GM23338 (cell line): ENCODE data around the gene OPN1SW. TPM values are rescaled to one million over a fixed set of nuclear protein-coding genes. Genes with fewer than 3 reads are reported as not detected.

Experiments
- ATAC-seq: fragments of 200-7000 bp; cut with Tn5 transposase; 3 replicates; pipeline ENCODE4 v1.9.1; 2020
- DNase-seq: peaks from one replicate; pipeline ENCODE4 v3.0.0-alpha.2; 2015; ENCODE audit warnings: low spot score
- H2AFZ ChIP-seq: fragments of 200-600 bp; sonication (generic); 2 replicates; pipeline ENCODE4 v1.8.0; 2016; ENCODE audit warnings: antibody characterized with exemption, mild to moderate bottlenecking, moderate library complexity
- H3F3A ChIP-seq: fragments of 200-600 bp; sonication (generic); replicated peaks from 2 replicates; pipeline ENCODE4 v1.8.0; 2017; ENCODE audit warnings: antibody characterized with exemption, mixed run types, low read depth
- H3K27ac ChIP-seq: fragments of 200-600 bp; sonication (generic); 2 replicates; pipeline ENCODE4 v1.6.1; 2016; ENCODE audit warnings: low read depth
- H3K27me3 ChIP-seq: fragments of 200-600 bp; sonication (generic); 2 replicates; pipeline ENCODE4 v1.8.0; 2016; ENCODE audit warnings: mild to moderate bottlenecking, mixed run types, moderate library complexity; ENCODE audit not compliant: insufficient read depth
- H3K36me3 ChIP-seq: fragments of 200-600 bp; sonication (generic); 2 replicates; pipeline ENCODE4 v1.8.0; 2016; ENCODE audit warnings: mild to moderate bottlenecking; ENCODE audit not compliant: insufficient read depth
- H3K4me1 ChIP-seq: fragments of 200-600 bp; sonication (generic); 2 replicates; pipeline ENCODE4 v1.8.0; 2016; ENCODE audit warnings: mild to moderate bottlenecking, moderate library complexity; ENCODE audit not compliant: insufficient read depth
- H3K4me2 ChIP-seq: fragments of 200-600 bp; sonication (generic); 2 replicates; pipeline ENCODE4 v1.7.1; 2017; ENCODE audit warnings: mixed run types
- H3K4me3 ChIP-seq: fragments of 200-600 bp; sonication (generic); 2 replicates; pipeline ENCODE4 v1.6.1; 2016; ENCODE audit warnings: mixed run types
- H3K79me2 ChIP-seq: fragments of 200-600 bp; sonication (generic); replicated peaks from 2 replicates; pipeline ENCODE4 v1.8.0; 2017; ENCODE audit warnings: mild to moderate bottlenecking; ENCODE audit not compliant: insufficient read depth
- H3K9me2 ChIP-seq: fragments of 200-600 bp; sonication (generic); 2 replicates; pipeline ENCODE4 v1.8.0; 2017; ENCODE audit not compliant: insufficient read depth
- H4K20me1 ChIP-seq: fragments of 200-600 bp; sonication (generic); replicated peaks from 2 replicates; pipeline ENCODE4 v1.8.0; 2017; ENCODE audit warnings: mild to moderate bottlenecking; ENCODE audit not compliant: insufficient read depth
- H3K27ac Mint-ChIP-seq: 2 replicates; pipeline ENCODE4 v1.8.0; 2020; ENCODE audit warnings: inconsistent platforms, mild to moderate bottlenecking, moderate library complexity, mixed read lengths
- H3K27me3 Mint-ChIP-seq: 3 replicates; pipeline ENCODE4 v1.8.0; 2022; ENCODE audit warnings: low read depth, mild to moderate bottlenecking, moderate library complexity, mixed read lengths, inconsistent platforms; ENCODE audit not compliant: insufficient read depth, poor library complexity
- H3K36me3 Mint-ChIP-seq: 3 replicates; pipeline ENCODE4 v1.8.0; 2021; ENCODE audit warnings: low read depth, mild to moderate bottlenecking, inconsistent platforms, moderate library complexity, mixed read lengths
- H3K4me1 Mint-ChIP-seq: 3 replicates; pipeline ENCODE4 v1.8.0; 2020; ENCODE audit warnings: mild to moderate bottlenecking, inconsistent platforms, mixed read lengths
- H3K4me3 Mint-ChIP-seq: 3 replicates; pipeline ENCODE4 v1.8.0; 2021; ENCODE audit warnings: moderate library complexity, mild to moderate bottlenecking, inconsistent platforms, mixed read lengths
- H3K9me3 Mint-ChIP-seq: 3 replicates; pipeline ENCODE4 v1.8.0; 2020; ENCODE audit warnings: moderate library complexity, mild to moderate bottlenecking, inconsistent platforms, mixed read lengths
- EZH2 ChIP-seq: fragments of 200-600 bp; sonication (generic); IDR thresholded peaks from one replicate; pipeline ENCODE4 v1.8.0; 2017; ENCODE audit warnings: antibody characterized with exemption, mild to moderate bottlenecking, low read depth; ENCODE audit not compliant: unreplicated experiment
- EZH2phosphoT487 ChIP-seq: fragments of 200-600 bp; sonication (generic); IDR thresholded peaks from one replicate; pipeline ENCODE4 v1.8.1; 2018; ENCODE audit warnings: antibody characterized with exemption; ENCODE audit not compliant: unreplicated experiment
- JUNB ChIP-seq: IDR thresholded peaks from one replicate; pipeline ENCODE4 v1.6.1; 2016; ENCODE audit warnings: antibody characterized with exemption; ENCODE audit not compliant: unreplicated experiment
- NANOG ChIP-seq: IDR thresholded peaks from 2 replicates; pipeline ENCODE4 v1.6.1; 2016; ENCODE audit warnings: antibody characterized with exemption, borderline replicate concordance
- POLR2AphosphoS5 ChIP-seq: IDR thresholded peaks from 2 replicates; pipeline ENCODE4 v1.6.1; 2016; ENCODE audit warnings: antibody characterized with exemption, low read depth
- STAT1 ChIP-seq: IDR thresholded peaks from one replicate; pipeline ENCODE4 v1.6.1; 2016; ENCODE audit warnings: antibody characterized with exemption; ENCODE audit not compliant: unreplicated experiment
- ZNF114 ChIP-seq: fragments of 250-450 bp; sonication (Bioruptor Pico); IDR thresholded peaks from 2 replicates; pipeline ENCODE4 v1.5.0; 2020; ENCODE audit warnings: mild to moderate bottlenecking, moderate library complexity
- ZNF331 ChIP-seq: fragments of 250-450 bp; sonication (Bioruptor Pico); IDR thresholded peaks from 2 replicates; pipeline ENCODE4 v1.5.0; 2020; ENCODE audit warnings: low read depth, mild to moderate bottlenecking, moderate library complexity
- ZNF462 ChIP-seq: fragments of 250-450 bp; sonication (Bioruptor Pico); IDR thresholded peaks from 2 replicates; pipeline ENCODE4 v1.5.0; 2020; ENCODE audit warnings: mild to moderate bottlenecking, moderate library complexity
- polyA plus RNA-seq: library from polyadenylated mRNA; unstranded; fragments of >200 nt; fragmentation: Nextera tagmentation; extraction: Ambion mirVana; gene quantifications from 2 replicates; pipeline ENCODE4 v1.2.1, GENCODE V29; 2016
- total RNA-seq: library from RNA; depleted of rRNA; stranded (reverse); fragments of >200 nt; shearing (Covaris generic); gene quantifications from 2 replicates; pipeline ENCODE4 v1.2.3, GENCODE V29; 2014
- TF ChIP-seq, protein P1 (sequence below): IDR thresholded peaks from one replicate; pipeline ENCODE4 v1.6.1; 2018; ENCODE audit warnings: antibody characterized with exemption; ENCODE audit not compliant: unreplicated experiment

Gene OPN1SW
- total and polyA plus RNA-seq, 2 experiments from 2014 or later, result 0.50 TPM; not detected in 1

GRCh38 chr7:128737867-128738385, 37.7 kb downstream of the OPN1SW start (continued):
- TF ChIP-seq, protein P1, sequence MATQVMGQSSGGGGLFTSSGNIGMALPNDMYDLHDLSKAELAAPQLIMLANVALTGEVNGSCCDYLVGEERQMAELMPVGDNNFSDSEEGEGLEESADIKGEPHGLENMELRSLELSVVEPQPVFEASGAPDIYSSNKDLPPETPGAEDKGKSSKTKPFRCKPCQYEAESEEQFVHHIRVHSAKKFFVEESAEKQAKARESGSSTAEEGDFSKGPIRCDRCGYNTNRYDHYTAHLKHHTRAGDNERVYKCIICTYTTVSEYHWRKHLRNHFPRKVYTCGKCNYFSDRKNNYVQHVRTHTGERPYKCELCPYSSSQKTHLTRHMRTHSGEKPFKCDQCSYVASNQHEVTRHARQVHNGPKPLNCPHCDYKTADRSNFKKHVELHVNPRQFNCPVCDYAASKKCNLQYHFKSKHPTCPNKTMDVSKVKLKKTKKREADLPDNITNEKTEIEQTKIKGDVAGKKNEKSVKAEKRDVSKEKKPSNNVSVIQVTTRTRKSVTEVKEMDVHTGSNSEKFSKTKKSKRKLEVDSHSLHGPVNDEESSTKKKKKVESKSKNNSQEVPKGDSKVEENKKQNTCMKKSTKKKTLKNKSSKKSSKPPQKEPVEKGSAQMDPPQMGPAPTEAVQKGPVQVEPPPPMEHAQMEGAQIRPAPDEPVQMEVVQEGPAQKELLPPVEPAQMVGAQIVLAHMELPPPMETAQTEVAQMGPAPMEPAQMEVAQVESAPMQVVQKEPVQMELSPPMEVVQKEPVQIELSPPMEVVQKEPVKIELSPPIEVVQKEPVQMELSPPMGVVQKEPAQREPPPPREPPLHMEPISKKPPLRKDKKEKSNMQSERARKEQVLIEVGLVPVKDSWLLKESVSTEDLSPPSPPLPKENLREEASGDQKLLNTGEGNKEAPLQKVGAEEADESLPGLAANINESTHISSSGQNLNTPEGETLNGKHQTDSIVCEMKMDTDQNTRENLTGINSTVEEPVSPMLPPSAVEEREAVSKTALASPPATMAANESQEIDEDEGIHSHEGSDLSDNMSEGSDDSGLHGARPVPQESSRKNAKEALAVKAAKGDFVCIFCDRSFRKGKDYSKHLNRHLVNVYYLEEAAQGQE, result no peak
- TF ChIP-seq ZNF331 (CRISPR knock-in tag) (no peak), JUNB (no peak), NANOG (no peak)

- peaks cover 32% of the 10 kb centered on the region for H3K79me2 ChIP-seq
- TF ChIP-seq STAT1 (no peak), EZH2 (no peak), NANOG (no peak), EZH2phosphoT487 (no peak), POLR2AphosphoS5 (no peak), ZNF462 (CRISPR knock-in tag) (no peak), ZNF331 (CRISPR knock-in tag) (no peak), ZNF114 (CRISPR knock-in tag) (no peak)
- TF ChIP-seq, protein P1, result no peak
- no peak overlapping the region for H3K27ac ChIP-seq
- ATAC-seq, result no peak
- no peak overlapping the region for H3K4me3 Mint-ChIP-seq
- H3K27me3 ChIP-seq, result no peaks in the 10 kb centered on the region
- H3K4me1 Mint-ChIP-seq, result peaks cover 15% of the 10 kb centered on the region
- peaks cover 2% of the 10 kb centered on the region for H3K9me2 ChIP-seq
- no peak overlapping the region for H2AFZ ChIP-seq
- DNase-seq, result no peak
- H3K36me3 ChIP-seq, result no peaks in the 10 kb centered on the region
- H3K4me3 ChIP-seq, result no peak overlapping the region
- H3K27ac Mint-ChIP-seq, result no peak overlapping the region
- H3K9me3 Mint-ChIP-seq, result no peaks in the 10 kb centered on the region
- peaks cover 4% of the 10 kb centered on the region; the same call in 1 of the 3 replicates for H3K36me3 Mint-ChIP-seq
- peaks cover 5% of the 10 kb centered on the region for H3K27me3 Mint-ChIP-seq
- H3K4me2 ChIP-seq, result no peak overlapping the region
- no peaks in the 10 kb centered on the region for H3F3A ChIP-seq
- peaks cover 25% of the 10 kb centered on the region for H4K20me1 ChIP-seq
- peaks cover 15% of the 10 kb centered on the region for H3K4me1 ChIP-seq
These were observed 38.2 kb downstream of the OPN1SW start for GRCh38 chr7:128737441-128737840.
